ENCODE results near the gene PITX2.

The PITX2 gene

GRCh38 chr4:110623718-110624397, 981 bp upstream of the PITX2 start:
- no peaks in the 10 kb centered on the region for H3K27me3 ChIP-seq (ENCODE audit: insufficient read depth, low read depth)
- no peak overlapping the region for H3K4me3 ChIP-seq (IDR thresholded peaks at IDR 0.05; ENCODE audit: insufficient read depth, low read depth, low read length)
- no peaks in the 10 kb centered on the region for H3K79me2 ChIP-seq (ENCODE audit: insufficient read depth, low read depth)
- TF ChIP-seq CTCF (conservative IDR thresholded peaks at IDR 0.05; ENCODE audit: low read depth, low read length): no peak
- H4K20me1 ChIP-seq (ENCODE audit: insufficient read depth): no peaks in the 10 kb centered on the region
- H3K4me1 ChIP-seq (ENCODE audit: low read depth, poor library complexity, severe bottlenecking): no peaks in the 10 kb centered on the region
- H3K9ac ChIP-seq: no peak overlapping the region
- no peaks in the 10 kb centered on the region for H3K36me3 ChIP-seq (ENCODE audit: insufficient read depth)
- H3K4me2 ChIP-seq: no peak overlapping the region
- H3K27ac ChIP-seq: no peak overlapping the region
- no peak overlapping the region for H2AFZ ChIP-seq (ENCODE audit: low read depth)

- H3K4me2 ChIP-seq: no peak overlapping the region
Measured at GRCh38 chr4:110621839-110622751, 782 bp downstream of the PITX2 start.

GRCh38 chr4:110621328-110621812, 1.5 kb downstream of the PITX2 start:
- no peaks in the 10 kb centered on the region for H3K27me3 ChIP-seq (ENCODE audit: insufficient read depth, low read depth)
- H3K4me2 ChIP-seq: no peak overlapping the region

More at GRCh38 chr4:110621839-110622751, 782 bp downstream of the PITX2 start:
- Histone ChIP-seq H3K79me2 (ENCODE audit: insufficient read depth, low read depth) (no peaks in the 10 kb centered on the region), H3K4me1 (ENCODE audit: low read depth, poor library complexity, severe bottlenecking) (no peaks in the 10 kb centered on the region), H3K9ac (no peak overlapping the region), H4K20me1 (ENCODE audit: insufficient read depth) (no peaks in the 10 kb centered on the region), H3K27ac (no peak overlapping the region), H3K4me3 (IDR thresholded peaks at IDR 0.05; ENCODE audit: insufficient read depth, low read depth, low read length) (no peak overlapping the region), H2AFZ (ENCODE audit: low read depth) (no peak overlapping the region), H3K36me3 (ENCODE audit: insufficient read depth) (no peaks in the 10 kb centered on the region), H3K27me3 (ENCODE audit: insufficient read depth, low read depth) (no peaks in the 10 kb centered on the region)
- no peak for TF ChIP-seq CTCF (conservative IDR thresholded peaks at IDR 0.05; ENCODE audit: low read depth, low read length)

More at GRCh38 chr4:110621328-110621812, 1.5 kb downstream of the PITX2 start:
- H4K20me1 ChIP-seq (ENCODE audit: insufficient read depth): no peaks in the 10 kb centered on the region
- no peaks in the 10 kb centered on the region for H3K79me2 ChIP-seq (ENCODE audit: insufficient read depth, low read depth)
- no peak overlapping the region for H3K27ac ChIP-seq
- H3K9ac ChIP-seq: no peak overlapping the region
- no peak for TF ChIP-seq CTCF (conservative IDR thresholded peaks at IDR 0.05; ENCODE audit: low read depth, low read length)
- no peak overlapping the region for H2AFZ ChIP-seq (ENCODE audit: low read depth)
- H3K4me1 ChIP-seq (ENCODE audit: low read depth, poor library complexity, severe bottlenecking): no peaks in the 10 kb centered on the region
- no peak overlapping the region for H3K4me3 ChIP-seq (IDR thresholded peaks at IDR 0.05; ENCODE audit: insufficient read depth, low read depth, low read length)
- H3K36me3 ChIP-seq (ENCODE audit: insufficient read depth): no peaks in the 10 kb centered on the region

Data from KMS-11 (cell line).